Limb (tissue), 2 donors: ENCODE results near the gene DIS3L2.

Experiments
- DNase-seq, 2 donors: peaks; one replicate each; pipeline ENCODE4 v3.0.0-alpha.2; 2016; ENCODE audit errors: extremely low spot score in 2 of 2

Gene DIS3L2

GRCh38 chr2:232049350-232049749 is 87.8 kb downstream of the DIS3L2 start:
- DNase-seq, result no peak

- DNase-seq, result no peak
Measured at GRCh38 chr2:232052591-232052990, 91.1 kb downstream of the DIS3L2 start.

- DNase-seq, result no peak
Measured at GRCh38 chr2:232053777-232054176, 92.3 kb downstream of the DIS3L2 start.

- no peak for DNase-seq
Measured at GRCh38 chr2:232058063-232058877, 96.8 kb downstream of the DIS3L2 start.

- DNase-seq, result no peak
Measured at GRCh38 chr2:232058931-232059330, 97.4 kb downstream of the DIS3L2 start.

- DNase-seq, result no peak
Measured at GRCh38 chr2:232061265-232061664, 99.8 kb downstream of the DIS3L2 start.

GRCh38 chr2:232073026-232073425 is 111.5 kb downstream of the DIS3L2 start:
- DNase-seq, result no peak

GRCh38 chr2:232073699-232074098 is 112.2 kb downstream of the DIS3L2 start:
- no peak for DNase-seq

GRCh38 chr2:232075080-232075479 is 113.6 kb downstream of the DIS3L2 start:
- DNase-seq, result no peak

- no peak for DNase-seq
Measured at GRCh38 chr2:232075859-232076258, 114.3 kb downstream of the DIS3L2 start.

- DNase-seq, result no peak
Measured at GRCh38 chr2:232076272-232076671, 114.8 kb downstream of the DIS3L2 start.

GRCh38 chr2:232076736-232077135 is 115.2 kb downstream of the DIS3L2 start:
- DNase-seq, result no peak

- no peak for DNase-seq
Measured at GRCh38 chr2:232085164-232085563, 123.7 kb downstream of the DIS3L2 start.

GRCh38 chr2:232085826-232086425 is 124.4 kb downstream of the DIS3L2 start:
- no peak for DNase-seq

GRCh38 chr2:232088771-232089170 is 127.3 kb downstream of the DIS3L2 start:
- DNase-seq, result no peak

- DNase-seq, result no peak
Measured at GRCh38 chr2:232094201-232094600, 132.7 kb downstream of the DIS3L2 start.

- DNase-seq, result no peak
Measured at GRCh38 chr2:232094883-232095282, 133.4 kb downstream of the DIS3L2 start.

GRCh38 chr2:232097260-232097659 is 135.7 kb downstream of the DIS3L2 start:
- DNase-seq, result no peak

GRCh38 chr2:232097758-232098157 is 136.2 kb downstream of the DIS3L2 start:
- no peak for DNase-seq

GRCh38 chr2:232102380-232102779 is 140.9 kb downstream of the DIS3L2 start:
- no peak for DNase-seq

GRCh38 chr2:232103140-232103737 is 141.7 kb downstream of the DIS3L2 start:
- no peak for DNase-seq

GRCh38 chr2:232104076-232104646 is 142.6 kb downstream of the DIS3L2 start:
- DNase-seq, result no peak
